Measurements from ENCODE around the gene SETMAR.
"Not testable (repeated sequence)": the region's sequence is repeated elsewhere in the genome, so short reads cannot be mapped to it uniquely, and the experiment has no call there.

The SETMAR gene

GRCh38 chr3:4303187-4304123, at the start of gene SETMAR:
Gene SETMAR (plus strand): TSS chr3:4303369. CDS start chr3:4303371, 2 bp downstream.
- peak; percentile 87 for DNase-seq (ENCODE audit: low spot score)

- DNase-seq (ENCODE audit: low spot score) = peak; percentile 53
Observed at GRCh38 chr3:4261406-4261805, 41.8 kb upstream of the SETMAR start.

- no peak for DNase-seq (ENCODE audit: low spot score)
Observed at GRCh38 chr3:4264040-4264439, 39.1 kb upstream of the SETMAR start.

GRCh38 chr3:4270720-4271119, 32.4 kb upstream of the SETMAR start:
- no peak for DNase-seq (ENCODE audit: low spot score)

GRCh38 chr3:4271834-4272233, 31.3 kb upstream of the SETMAR start:
- peak; percentile 37 for DNase-seq (ENCODE audit: low spot score)

- DNase-seq (ENCODE audit: low spot score) = no peak
Observed at GRCh38 chr3:4279516-4280105, 23.6 kb upstream of the SETMAR start.

- DNase-seq (ENCODE audit: low spot score) = no peak
Observed at GRCh38 chr3:4281991-4282390, 21.2 kb upstream of the SETMAR start.

- no peak for DNase-seq (ENCODE audit: low spot score)
Observed at GRCh38 chr3:4284865-4285264, 18.3 kb upstream of the SETMAR start.

GRCh38 chr3:4289044-4289443, 14.1 kb upstream of the SETMAR start:
- no peak for DNase-seq (ENCODE audit: low spot score)

GRCh38 chr3:4290272-4290893, 12.8 kb upstream of the SETMAR start:
- DNase-seq (ENCODE audit: low spot score) = peak; percentile 57

GRCh38 chr3:4292301-4292700, 10.9 kb upstream of the SETMAR start:
- peak; percentile 11 for DNase-seq (ENCODE audit: low spot score)

- no peak for DNase-seq (ENCODE audit: low spot score)
Observed at GRCh38 chr3:4294616-4295327, 8.4 kb upstream of the SETMAR start.

GRCh38 chr3:4296454-4296853, 6.7 kb upstream of the SETMAR start:
- DNase-seq (ENCODE audit: low spot score) = not testable (repeated sequence)

GRCh38 chr3:4297486-4297885, 5.7 kb upstream of the SETMAR start:
- no peak for DNase-seq (ENCODE audit: low spot score)

- DNase-seq (ENCODE audit: low spot score) = no peak
Observed at GRCh38 chr3:4302747-4303146, 422 bp upstream of the SETMAR start.

GRCh38 chr3:4305210-4305609, 2.0 kb downstream of the SETMAR start:
- DNase-seq (ENCODE audit: low spot score) = not testable (repeated sequence)

GRCh38 chr3:4306091-4306490, 2.9 kb downstream of the SETMAR start:
- no peak for DNase-seq (ENCODE audit: low spot score)

GRCh38 chr3:4306860-4307259, 3.7 kb downstream of the SETMAR start:
- DNase-seq (ENCODE audit: low spot score) = no peak

GRCh38 chr3:4309491-4310128, 6.4 kb downstream of the SETMAR start:
- DNase-seq (ENCODE audit: low spot score) = no peak

GRCh38 chr3:4310971-4311370, 7.8 kb downstream of the SETMAR start:
- DNase-seq (ENCODE audit: low spot score) = no peak

- DNase-seq (ENCODE audit: low spot score) = no peak
Observed at GRCh38 chr3:4311496-4311895, 8.3 kb downstream of the SETMAR start.

Data from cerebellar cortex (tissue), 1 donor.